SU-DHL-6 (cell line): ENCODE results near the gene CZIB.

ENCODE experiments used
- H2AFZ ChIP-seq: fragments of 200-600 bp; sonication (generic); 2 replicates; pipeline ENCODE4 v1.6.1; 2014; ENCODE audit warnings: low read depth, mild to moderate bottlenecking, moderate library complexity, mixed read lengths, antibody characterized with exemption, low read length; ENCODE audit not compliant: severe bottlenecking
- H3F3A ChIP-seq: fragments of 200-600 bp; shearing (Covaris generic); 2 replicates; pipeline ENCODE4 v1.6.0; 2016; ENCODE audit warnings: antibody characterized with exemption, mild to moderate bottlenecking; ENCODE audit not compliant: insufficient read depth
- H3K27ac ChIP-seq: fragments of 200-600 bp; sonication (generic); 2 replicates; pipeline ENCODE4 v1.5.1; 2016; ENCODE audit warnings: low read depth, mild to moderate bottlenecking, low read length, moderate library complexity, mixed read lengths
- H3K27me3 ChIP-seq: fragments of 200-600 bp; sonication (generic), shearing (Covaris generic); 2 replicates; pipeline ENCODE4 v1.6.0; 2014; ENCODE audit warnings: mild to moderate bottlenecking, low read length
- H3K36me3 ChIP-seq: fragments of 200-600 bp; sonication (generic); 2 replicates; pipeline ENCODE4 v1.6.1; 2014; ENCODE audit warnings: mild to moderate bottlenecking, low read length, mixed read lengths
- H3K4me2 ChIP-seq: fragments of 300-600, 200-600 bp; shearing (Covaris generic), sonication (generic); 2 replicates; pipeline ENCODE4 v1.6.0; 2014; ENCODE audit warnings: low read length, low read depth, mild to moderate bottlenecking; ENCODE audit not compliant: poor library complexity, severe bottlenecking
- H3K4me3 ChIP-seq: fragments of 200-600 bp; sonication (generic); 2 replicates; pipeline ENCODE4 v1.5.1; 2014; ENCODE audit warnings: antibody characterized with exemption, low read length, mild to moderate bottlenecking, mixed read lengths; ENCODE audit not compliant: insufficient read depth, poor library complexity, severe bottlenecking
- H3K79me2 ChIP-seq: fragments of 200-600 bp; sonication (generic); 2 replicates; pipeline ENCODE4 v1.6.1; 2014; ENCODE audit warnings: mild to moderate bottlenecking, low read length, moderate library complexity; ENCODE audit not compliant: insufficient read depth
- H3K9ac ChIP-seq: fragments of 200-600 bp; sonication (generic); 2 replicates; pipeline ENCODE4 v1.7.0; 2014; ENCODE audit warnings: mild to moderate bottlenecking, low read length
- H3K9me2 ChIP-seq: fragments of 200-600 bp; sonication (generic); replicated peaks from 2 replicates; pipeline ENCODE4 v1.6.1; 2014; ENCODE audit warnings: low read length; ENCODE audit not compliant: insufficient read depth
- H3K9me3 ChIP-seq: fragments of 200-600 bp; sonication (generic); 2 replicates; pipeline ENCODE4 v1.6.1; 2014; ENCODE audit warnings: low read length, mixed read lengths; ENCODE audit not compliant: insufficient read depth
- H4K20me1 ChIP-seq: fragments of 200-600 bp; sonication (generic); 2 replicates; pipeline ENCODE4 v1.6.1; 2014; ENCODE audit warnings: low read depth, mild to moderate bottlenecking, antibody characterized with exemption, low read length, moderate library complexity, mixed read lengths
- CTCF ChIP-seq: fragments of 200-600 bp; sonication (generic); IDR thresholded peaks from one replicate; pipeline ENCODE4 v1.5.1; 2017; ENCODE audit warnings: antibody characterized with exemption, mild to moderate bottlenecking, low read length, moderate library complexity; ENCODE audit not compliant: insufficient read depth, poor library complexity, severe bottlenecking
- EZH2phosphoT487 ChIP-seq: fragments of 200-600 bp; sonication (generic), shearing (Covaris generic); conservative IDR thresholded peaks from 2 replicates; pipeline ENCODE4 v1.6.1; 2018; ENCODE audit warnings: mild to moderate bottlenecking, antibody characterized with exemption, low read length, moderate library complexity, mixed read lengths

The CZIB gene

GRCh38 chr1:53262000-53262399 lies 41.6 kb upstream of the CZIB start:
- Histone ChIP-seq H3F3A (no peaks in the 10 kb centered on the region), H4K20me1 (no peaks in the 10 kb centered on the region), H3K4me3 (no peak overlapping the region), H3K9ac (no peak overlapping the region), H3K36me3 (peaks cover 14% of the 10 kb centered on the region; the same call in 1 of the 2 replicates), H2AFZ (no peak overlapping the region), H3K4me2 (no peak overlapping the region), H3K9me3 (no peaks in the 10 kb centered on the region), H3K79me2 (no peaks in the 10 kb centered on the region), H3K27me3 (no peaks in the 10 kb centered on the region), H3K27ac (no peak overlapping the region), H3K9me2 (no peaks in the 10 kb centered on the region)
- TF ChIP-seq CTCF: no peak
- TF ChIP-seq EZH2phosphoT487: no peak

GRCh38 chr1:53260631-53261247 lies 40.3 kb upstream of the CZIB start:
- H3K4me2 ChIP-seq: no peak overlapping the region
- no peaks in the 10 kb centered on the region for H3K79me2 ChIP-seq
- no peaks in the 10 kb centered on the region for H3F3A ChIP-seq
- no peak for TF ChIP-seq EZH2phosphoT487
- no peak for TF ChIP-seq CTCF
- no peak overlapping the region for H2AFZ ChIP-seq
- H3K9me2 ChIP-seq: no peaks in the 10 kb centered on the region
- no peaks in the 10 kb centered on the region for H4K20me1 ChIP-seq
- no peak overlapping the region for H3K4me3 ChIP-seq
- H3K27me3 ChIP-seq: no peaks in the 10 kb centered on the region
- no peak overlapping the region for H3K27ac ChIP-seq
- no peak overlapping the region for H3K9ac ChIP-seq
- peaks cover 17% of the 10 kb centered on the region for H3K36me3 ChIP-seq
- no peaks in the 10 kb centered on the region for H3K9me3 ChIP-seq

GRCh38 chr1:53259932-53260331 lies 39.5 kb upstream of the CZIB start:
- no peak overlapping the region for H3K9ac ChIP-seq
- no peaks in the 10 kb centered on the region for H3K27me3 ChIP-seq
- H3K27ac ChIP-seq: no peak overlapping the region
- H3K4me2 ChIP-seq: no peak overlapping the region
- no peak overlapping the region for H3K4me3 ChIP-seq
- no peaks in the 10 kb centered on the region for H3K9me3 ChIP-seq
- H3K36me3 ChIP-seq: peaks cover 17% of the 10 kb centered on the region
- no peak overlapping the region for H2AFZ ChIP-seq
- H3F3A ChIP-seq: no peaks in the 10 kb centered on the region
- TF ChIP-seq EZH2phosphoT487: no peak
- TF ChIP-seq CTCF: no peak
- H4K20me1 ChIP-seq: no peaks in the 10 kb centered on the region
- H3K79me2 ChIP-seq: no peaks in the 10 kb centered on the region
- H3K9me2 ChIP-seq: no peaks in the 10 kb centered on the region
